ENCODE measurements around the gene ANP32A.

ANP32A gene

GRCh38 chr15:68776477-68777270, 44.0 kb downstream of the ANP32A start:
- no peaks in the 10 kb centered on the region for H3K27me3 ChIP-seq (ENCODE audit: insufficient read depth, low read length, poor library complexity)
- no peak overlapping the region for H4K8ac ChIP-seq (ENCODE audit: low read depth, low read length)
- no peak overlapping the region for H3K4me2 ChIP-seq (ENCODE audit: low read length)
- no peak overlapping the region for H4K5ac ChIP-seq (ENCODE audit: low read length)
- no peak overlapping the region for H3K27ac ChIP-seq (ENCODE audit: low read depth, low read length)
- no peak overlapping the region for H2BK15ac ChIP-seq (replicated peaks; ENCODE audit: low read depth)
- H3K79me2 ChIP-seq (ENCODE audit: control insufficient read depth, insufficient read depth, low read length), result no peaks in the 10 kb centered on the region
- no CpG with 5 or more reads among the region's 10 CpGs for WGBS (ENCODE audit: extremely low coverage, insufficient coverage, low lambda C conversion rate)
- H2BK5ac ChIP-seq (ENCODE audit: low read length), result no peak overlapping the region
- H3K4me3 ChIP-seq (ENCODE audit: low read length), result no peak overlapping the region
- H2AK5ac ChIP-seq (ENCODE audit: low read length), result no peak overlapping the region
- no peak overlapping the region for H3K23ac ChIP-seq (ENCODE audit: low read length)
- H3K9ac ChIP-seq (ENCODE audit: low read length), result no peak overlapping the region
- no peaks in the 10 kb centered on the region for H3K79me1 ChIP-seq (ENCODE audit: low read length)
- no peaks in the 10 kb centered on the region for H3K4me1 ChIP-seq (ENCODE audit: control insufficient read depth, low read depth, low read length)
- peaks cover 3% of the 10 kb centered on the region for H3K36me3 ChIP-seq (ENCODE audit: control insufficient read depth, insufficient read depth, low read length)
- DNase-seq, result no peak
- no peak overlapping the region for H3K18ac ChIP-seq (ENCODE audit: low read length)
- H3K4ac ChIP-seq (ENCODE audit: low read depth, low read length), result no peak overlapping the region
- H2BK120ac ChIP-seq (ENCODE audit: low read depth, low read length), result no peak overlapping the region
- H3K56ac ChIP-seq (ENCODE audit: low read length), result no peak overlapping the region

GRCh38 chr15:68775671-68776476, 44.8 kb downstream of the ANP32A start:
- H3K4ac ChIP-seq (ENCODE audit: low read depth, low read length), result no peak overlapping the region
- H2AK5ac ChIP-seq (ENCODE audit: low read length), result no peak overlapping the region
- no peak overlapping the region for H3K18ac ChIP-seq (ENCODE audit: low read length)
- no peak overlapping the region for H3K23ac ChIP-seq (ENCODE audit: low read length)
- H3K4me2 ChIP-seq (ENCODE audit: low read length), result no peak overlapping the region
- H3K4me1 ChIP-seq (ENCODE audit: control insufficient read depth, low read depth, low read length), result no peaks in the 10 kb centered on the region
- H3K79me1 ChIP-seq (ENCODE audit: low read length), result no peaks in the 10 kb centered on the region
- no peak overlapping the region for H3K9ac ChIP-seq (ENCODE audit: low read length)
- H3K27me3 ChIP-seq (ENCODE audit: insufficient read depth, low read length, poor library complexity), result no peaks in the 10 kb centered on the region
- no peak for DNase-seq
- H3K56ac ChIP-seq (ENCODE audit: low read length), result no peak overlapping the region
- no peak overlapping the region for H3K27ac ChIP-seq (ENCODE audit: low read depth, low read length)
- no CpG with 5 or more reads among the region's 8 CpGs for WGBS (ENCODE audit: extremely low coverage, insufficient coverage, low lambda C conversion rate)
- no peak overlapping the region for H2BK5ac ChIP-seq (ENCODE audit: low read length)
- H2BK15ac ChIP-seq (replicated peaks; ENCODE audit: low read depth), result no peak overlapping the region
- no peaks in the 10 kb centered on the region for H3K79me2 ChIP-seq (ENCODE audit: control insufficient read depth, insufficient read depth, low read length)
- no peak overlapping the region for H4K8ac ChIP-seq (ENCODE audit: low read depth, low read length)
- H4K5ac ChIP-seq (ENCODE audit: low read length), result no peak overlapping the region
- no peak overlapping the region for H2BK120ac ChIP-seq (ENCODE audit: low read depth, low read length)
- peaks cover 3% of the 10 kb centered on the region for H3K36me3 ChIP-seq (ENCODE audit: control insufficient read depth, insufficient read depth, low read length)
- H3K4me3 ChIP-seq (ENCODE audit: low read length), result no peak overlapping the region

- Histone ChIP-seq H3K79me2 (ENCODE audit: control insufficient read depth, insufficient read depth, low read length) (no peaks in the 10 kb centered on the region), H2BK120ac (ENCODE audit: low read depth, low read length) (no peak overlapping the region), H3K4me3 (ENCODE audit: low read length) (no peak overlapping the region), H3K4me2 (ENCODE audit: low read length) (no peak overlapping the region), H2BK15ac (replicated peaks; ENCODE audit: low read depth) (no peak overlapping the region), H4K5ac (ENCODE audit: low read length) (no peak overlapping the region), H3K56ac (ENCODE audit: low read length) (no peak overlapping the region), H3K27ac (ENCODE audit: low read depth, low read length) (no peak overlapping the region), H3K18ac (ENCODE audit: low read length) (no peak overlapping the region), H3K9ac (ENCODE audit: low read length) (no peak overlapping the region), H3K23ac (ENCODE audit: low read length) (no peak overlapping the region), H3K36me3 (ENCODE audit: control insufficient read depth, insufficient read depth, low read length) (peaks cover 1% of the 10 kb centered on the region), H3K4me1 (ENCODE audit: control insufficient read depth, low read depth, low read length) (no peaks in the 10 kb centered on the region), H2BK5ac (ENCODE audit: low read length) (no peak overlapping the region), H3K4ac (ENCODE audit: low read depth, low read length) (no peak overlapping the region), H3K79me1 (ENCODE audit: low read length) (no peaks in the 10 kb centered on the region), H2AK5ac (ENCODE audit: low read length) (no peak overlapping the region), H3K27me3 (ENCODE audit: insufficient read depth, low read length, poor library complexity) (no peaks in the 10 kb centered on the region), H4K8ac (ENCODE audit: low read depth, low read length) (no peak overlapping the region)
- DNase-seq, result no peak
- WGBS (ENCODE audit: extremely low coverage, insufficient coverage, low lambda C conversion rate), result no CpG with 5 or more reads among the region's 3 CpGs
Observed at GRCh38 chr15:68775236-68775577, 45.5 kb downstream of the ANP32A start.

GRCh38 chr15:68774521-68775235, 46.0 kb downstream of the ANP32A start:
- Histone ChIP-seq H4K5ac (ENCODE audit: low read length) (no peak overlapping the region), H3K18ac (ENCODE audit: low read length) (no peak overlapping the region), H3K27me3 (ENCODE audit: insufficient read depth, low read length, poor library complexity) (no peaks in the 10 kb centered on the region), H4K8ac (ENCODE audit: low read depth, low read length) (no peak overlapping the region), H3K27ac (ENCODE audit: low read depth, low read length) (no peak overlapping the region), H3K56ac (ENCODE audit: low read length) (no peak overlapping the region), H3K4me3 (ENCODE audit: low read length) (no peak overlapping the region), H2BK15ac (replicated peaks; ENCODE audit: low read depth) (no peak overlapping the region), H3K36me3 (ENCODE audit: control insufficient read depth, insufficient read depth, low read length) (no peaks in the 10 kb centered on the region), H3K4me2 (ENCODE audit: low read length) (no peak overlapping the region), H2AK5ac (ENCODE audit: low read length) (no peak overlapping the region), H3K79me1 (ENCODE audit: low read length) (no peaks in the 10 kb centered on the region), H3K23ac (ENCODE audit: low read length) (no peak overlapping the region), H2BK5ac (ENCODE audit: low read length) (no peak overlapping the region), H3K9ac (ENCODE audit: low read length) (no peak overlapping the region), H3K4ac (ENCODE audit: low read depth, low read length) (no peak overlapping the region), H2BK120ac (ENCODE audit: low read depth, low read length) (no peak overlapping the region), H3K79me2 (ENCODE audit: control insufficient read depth, insufficient read depth, low read length) (no peaks in the 10 kb centered on the region), H3K4me1 (ENCODE audit: control insufficient read depth, low read depth, low read length) (no peaks in the 10 kb centered on the region)
- no peak for DNase-seq
- WGBS (ENCODE audit: extremely low coverage, insufficient coverage, low lambda C conversion rate), result no CpG with 5 or more reads among the region's 3 CpGs

GRCh38 chr15:68774120-68774519, 46.6 kb downstream of the ANP32A start:
- no peak overlapping the region for H3K4ac ChIP-seq (ENCODE audit: low read depth, low read length)
- H3K4me1 ChIP-seq (ENCODE audit: control insufficient read depth, low read depth, low read length), result no peaks in the 10 kb centered on the region
- H3K4me3 ChIP-seq (ENCODE audit: low read length), result no peak overlapping the region
- H3K4me2 ChIP-seq (ENCODE audit: low read length), result no peak overlapping the region
- no peak for DNase-seq
- H3K23ac ChIP-seq (ENCODE audit: low read length), result no peak overlapping the region
- no peak overlapping the region for H3K27ac ChIP-seq (ENCODE audit: low read depth, low read length)
- H3K27me3 ChIP-seq (ENCODE audit: insufficient read depth, low read length, poor library complexity), result no peaks in the 10 kb centered on the region
- no peak overlapping the region for H2AK5ac ChIP-seq (ENCODE audit: low read length)
- no peak overlapping the region for H3K56ac ChIP-seq (ENCODE audit: low read length)
- no CpG with 5 or more reads among the region's 4 CpGs for WGBS (ENCODE audit: extremely low coverage, insufficient coverage, low lambda C conversion rate)
- H4K8ac ChIP-seq (ENCODE audit: low read depth, low read length), result no peak overlapping the region
- H3K36me3 ChIP-seq (ENCODE audit: control insufficient read depth, insufficient read depth, low read length), result no peaks in the 10 kb centered on the region
- no peaks in the 10 kb centered on the region for H3K79me2 ChIP-seq (ENCODE audit: control insufficient read depth, insufficient read depth, low read length)
- H2BK5ac ChIP-seq (ENCODE audit: low read length), result no peak overlapping the region
- H4K5ac ChIP-seq (ENCODE audit: low read length), result no peak overlapping the region
- H3K79me1 ChIP-seq (ENCODE audit: low read length), result no peaks in the 10 kb centered on the region
- H3K9ac ChIP-seq (ENCODE audit: low read length), result no peak overlapping the region
- H3K18ac ChIP-seq (ENCODE audit: low read length), result no peak overlapping the region
- no peak overlapping the region for H2BK15ac ChIP-seq (replicated peaks; ENCODE audit: low read depth)
- H2BK120ac ChIP-seq (ENCODE audit: low read depth, low read length), result no peak overlapping the region
